A549 (cell line): ENCODE measurements around the gene KCND3.

ENCODE experiments used
- CHD2 ChIP-seq: fragments of 150-350 bp; IDR thresholded peaks from 2 replicates; pipeline ENCODE4 v1.6.1; 2014; ENCODE audit warnings: low read length; ENCODE audit not compliant: partially characterized antibody
- CHD4 ChIP-seq: fragments of 200-600 bp; sonication (generic); IDR thresholded peaks from 2 replicates; pipeline ENCODE4 v1.6.1; 2016; ENCODE audit warnings: antibody characterized with exemption, mild to moderate bottlenecking, borderline replicate concordance
- FOSL2 ChIP-seq, 2 experiments: fragments of 450-650 bp in 1 of 2; fragments of >200 bp in 1 of 2; sonication (Bioruptor Twin) in 1 of 2; formaldehyde crosslinking; IDR thresholded peaks; 2 replicates each; pipeline versions ENCODE4 v1.5.0 to v1.6.1; 2016 to 2020; ENCODE audit warnings: mild to moderate bottlenecking in 1 of 2, moderate library complexity in 1 of 2
- JUNB ChIP-seq: fragments of >200 bp; sonication (Bioruptor Twin); formaldehyde crosslinking; IDR thresholded peaks from 2 replicates; pipeline ENCODE4 v1.6.1; 2016
- NR3C1 ChIP-seq: fragments of >200 bp; sonication (Bioruptor Twin); formaldehyde crosslinking; IDR thresholded peaks from 3 replicates; pipeline ENCODE4 v1.6.1; 2017
- RFX5 ChIP-seq: fragments of 450-650 bp; IDR thresholded peaks from 2 replicates; pipeline ENCODE4 v1.7.1; 2014; ENCODE audit warnings: antibody characterized with exemption, mild to moderate bottlenecking, moderate library complexity
- SMC3 ChIP-seq: fragments of >200 bp; sonication (Bioruptor Twin); formaldehyde crosslinking; IDR thresholded peaks from 3 replicates; pipeline ENCODE4 v1.6.1; 2018; ENCODE audit warnings: inconsistent platforms
- TF ChIP-seq, protein P1 (sequence below): fragments of >200 bp; sonication (Bioruptor Twin); formaldehyde crosslinking; IDR thresholded peaks from 3 replicates; pipeline ENCODE4 v1.5.1; 2016
- TF ChIP-seq, protein P2 (sequence below): IDR thresholded peaks from 2 replicates; pipeline ENCODE4 v1.6.1; 2012

DNA sequence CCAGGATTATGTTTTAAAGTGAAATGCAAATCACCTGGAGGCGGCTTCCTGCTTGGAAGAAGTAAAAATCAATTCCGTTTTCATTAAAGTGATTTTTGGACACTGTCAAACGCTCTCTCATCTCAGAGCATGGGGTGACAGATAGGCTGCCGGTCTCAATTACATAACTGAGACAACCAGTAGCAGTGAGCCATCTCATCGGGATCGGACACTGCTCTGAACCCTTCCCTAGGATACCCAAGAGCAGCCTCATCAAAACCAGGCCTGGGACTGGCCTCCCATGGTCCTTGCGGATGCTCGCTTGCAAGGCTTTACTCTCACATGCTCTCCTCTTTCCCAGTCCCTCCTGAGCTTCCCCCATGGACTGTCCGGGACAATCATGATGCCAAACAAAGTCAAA lies 12.1 kb downstream of the KCND3 start:
- no peak for TF ChIP-seq CHD2
- TF ChIP-seq, protein P1, sequence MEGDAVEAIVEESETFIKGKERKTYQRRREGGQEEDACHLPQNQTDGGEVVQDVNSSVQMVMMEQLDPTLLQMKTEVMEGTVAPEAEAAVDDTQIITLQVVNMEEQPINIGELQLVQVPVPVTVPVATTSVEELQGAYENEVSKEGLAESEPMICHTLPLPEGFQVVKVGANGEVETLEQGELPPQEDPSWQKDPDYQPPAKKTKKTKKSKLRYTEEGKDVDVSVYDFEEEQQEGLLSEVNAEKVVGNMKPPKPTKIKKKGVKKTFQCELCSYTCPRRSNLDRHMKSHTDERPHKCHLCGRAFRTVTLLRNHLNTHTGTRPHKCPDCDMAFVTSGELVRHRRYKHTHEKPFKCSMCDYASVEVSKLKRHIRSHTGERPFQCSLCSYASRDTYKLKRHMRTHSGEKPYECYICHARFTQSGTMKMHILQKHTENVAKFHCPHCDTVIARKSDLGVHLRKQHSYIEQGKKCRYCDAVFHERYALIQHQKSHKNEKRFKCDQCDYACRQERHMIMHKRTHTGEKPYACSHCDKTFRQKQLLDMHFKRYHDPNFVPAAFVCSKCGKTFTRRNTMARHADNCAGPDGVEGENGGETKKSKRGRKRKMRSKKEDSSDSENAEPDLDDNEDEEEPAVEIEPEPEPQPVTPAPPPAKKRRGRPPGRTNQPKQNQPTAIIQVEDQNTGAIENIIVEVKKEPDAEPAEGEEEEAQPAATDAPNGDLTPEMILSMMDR, result no peak
- no peak for TF ChIP-seq RFX5
- TF ChIP-seq, protein P2, sequence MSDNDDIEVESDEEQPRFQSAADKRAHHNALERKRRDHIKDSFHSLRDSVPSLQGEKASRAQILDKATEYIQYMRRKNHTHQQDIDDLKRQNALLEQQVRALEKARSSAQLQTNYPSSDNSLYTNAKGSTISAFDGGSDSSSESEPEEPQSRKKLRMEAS, result no peak
- TF ChIP-seq CHD4, result no peak
- TF ChIP-seq FOSL2 (IDR thresholded peaks at IDR 0.05), result no peak
- TF ChIP-seq FOSL2 (CRISPR knock-in tag; IDR thresholded peaks at IDR 0.05), result no peak
- TF ChIP-seq SMC3, result no peak
- no peak for TF ChIP-seq JUNB
- TF ChIP-seq NR3C1, result no peak
